Endothelial cell (in vitro differentiated cells): ENCODE measurements around the gene SPDYE3. TPM values are rescaled to one million over a fixed set of nuclear protein-coding genes. Genes with fewer than 3 reads are reported as not detected.
A peak's percentile ranks its signal among the peaks of the same experiment; 100 is the strongest.

ENCODE experiments used
- DNase-seq: peaks from one replicate; pipeline ENCODE4 v3.0.0; 2021; ENCODE audit warnings: low spot score
- H3K27ac Mint-ChIP-seq: one replicate; pipeline ENCODE4 v1.8.0; 2021; ENCODE audit warnings: mixed read lengths, inconsistent platforms; ENCODE audit not compliant: unreplicated experiment
- H3K27me3 Mint-ChIP-seq: one replicate; pipeline ENCODE4 v1.8.0; 2021; ENCODE audit warnings: mild to moderate bottlenecking, moderate library complexity, mixed read lengths, inconsistent platforms; ENCODE audit not compliant: unreplicated experiment
- H3K36me3 Mint-ChIP-seq: one replicate; pipeline ENCODE4 v1.8.0; 2021; ENCODE audit warnings: mild to moderate bottlenecking, low read depth, mixed read lengths, inconsistent platforms; ENCODE audit not compliant: unreplicated experiment
- H3K4me1 Mint-ChIP-seq: one replicate; pipeline ENCODE4 v1.8.0; 2021; ENCODE audit warnings: mild to moderate bottlenecking, mixed read lengths, inconsistent platforms; ENCODE audit not compliant: unreplicated experiment
- H3K4me3 Mint-ChIP-seq: one replicate; pipeline ENCODE4 v1.8.0; 2021; ENCODE audit warnings: mild to moderate bottlenecking, mixed read lengths, inconsistent platforms; ENCODE audit not compliant: unreplicated experiment
- H3K9me3 Mint-ChIP-seq: one replicate; pipeline ENCODE4 v1.8.0; 2021; ENCODE audit warnings: mixed read lengths, inconsistent platforms; ENCODE audit not compliant: unreplicated experiment
- total RNA-seq: library from RNA; stranded (reverse); fragmentation: NEBNext Ultra II Directional; extraction: Animal tissue kit (Norgen Biotek cat#: 25700); gene quantifications from one replicate; pipeline ENCODE4 v1.2.1, GENCODE V29; 2021; ENCODE audit not compliant: unreplicated experiment
- TF ChIP-seq, protein P1 (sequence below): fragments of 200-600 bp; sonication (generic); IDR thresholded peaks from one replicate; pipeline ENCODE4 v1.5.0; 2021; ENCODE audit warnings: antibody characterized with exemption; ENCODE audit not compliant: unreplicated experiment

Gene SPDYE3
- total RNA-seq, 1 donor from 2014 or later = not detected

- Mint-ChIP-seq H3K9me3 (no peaks in the 10 kb centered on the region), H3K4me3 (no peak overlapping the region), H3K27ac (no peak overlapping the region), H3K36me3 (peaks cover 31% of the 10 kb centered on the region), H3K27me3 (peaks cover 10% of the 10 kb centered on the region), H3K4me1 (peaks cover 6% of the 10 kb centered on the region)
- TF ChIP-seq, protein P1, sequence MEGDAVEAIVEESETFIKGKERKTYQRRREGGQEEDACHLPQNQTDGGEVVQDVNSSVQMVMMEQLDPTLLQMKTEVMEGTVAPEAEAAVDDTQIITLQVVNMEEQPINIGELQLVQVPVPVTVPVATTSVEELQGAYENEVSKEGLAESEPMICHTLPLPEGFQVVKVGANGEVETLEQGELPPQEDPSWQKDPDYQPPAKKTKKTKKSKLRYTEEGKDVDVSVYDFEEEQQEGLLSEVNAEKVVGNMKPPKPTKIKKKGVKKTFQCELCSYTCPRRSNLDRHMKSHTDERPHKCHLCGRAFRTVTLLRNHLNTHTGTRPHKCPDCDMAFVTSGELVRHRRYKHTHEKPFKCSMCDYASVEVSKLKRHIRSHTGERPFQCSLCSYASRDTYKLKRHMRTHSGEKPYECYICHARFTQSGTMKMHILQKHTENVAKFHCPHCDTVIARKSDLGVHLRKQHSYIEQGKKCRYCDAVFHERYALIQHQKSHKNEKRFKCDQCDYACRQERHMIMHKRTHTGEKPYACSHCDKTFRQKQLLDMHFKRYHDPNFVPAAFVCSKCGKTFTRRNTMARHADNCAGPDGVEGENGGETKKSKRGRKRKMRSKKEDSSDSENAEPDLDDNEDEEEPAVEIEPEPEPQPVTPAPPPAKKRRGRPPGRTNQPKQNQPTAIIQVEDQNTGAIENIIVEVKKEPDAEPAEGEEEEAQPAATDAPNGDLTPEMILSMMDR = no peak
- no peak for DNase-seq
Measured at GRCh38 chr7:100352984-100353684, 45.6 kb downstream of the SPDYE3 start.

- Mint-ChIP-seq H3K9me3 (no peaks in the 10 kb centered on the region), H3K4me3 (no peak overlapping the region), H3K27ac (no peak overlapping the region), H3K36me3 (peaks cover 30% of the 10 kb centered on the region), H3K4me1 (peaks cover 6% of the 10 kb centered on the region), H3K27me3 (peaks cover 10% of the 10 kb centered on the region)
- TF ChIP-seq, protein P1 = no peak
- DNase-seq = no peak
Measured at GRCh38 chr7:100353685-100354330, 46.3 kb downstream of the SPDYE3 start.

GRCh38 chr7:100356416-100357068 is 49.0 kb downstream of the SPDYE3 start:
- Mint-ChIP-seq H3K4me1 (peaks cover 2% of the 10 kb centered on the region), H3K27me3 (peaks cover 7% of the 10 kb centered on the region), H3K36me3 (peaks cover 27% of the 10 kb centered on the region), H3K27ac (no peak overlapping the region), H3K4me3 (no peak overlapping the region), H3K9me3 (no peaks in the 10 kb centered on the region)
- no peak for DNase-seq
- TF ChIP-seq, protein P1 = no peak

GRCh38 chr7:100357131-100357561 is 49.6 kb downstream of the SPDYE3 start:
- DNase-seq = no peak
- peak overlapping the region; percentile 9 for H3K27ac Mint-ChIP-seq
- no peaks in the 10 kb centered on the region for H3K4me1 Mint-ChIP-seq
- TF ChIP-seq, protein P1 = no peak
- H3K27me3 Mint-ChIP-seq = peaks cover 6% of the 10 kb centered on the region
- H3K9me3 Mint-ChIP-seq = no peaks in the 10 kb centered on the region
- peaks cover 31% of the 10 kb centered on the region for H3K36me3 Mint-ChIP-seq
- H3K4me3 Mint-ChIP-seq = no peak overlapping the region
